Progenitor cell of endocrine pancreas (in vitro differentiated cells): Measurements from ENCODE around the gene POU2F3. TPM values are rescaled to one million over a fixed set of nuclear protein-coding genes. Genes with fewer than 3 reads are reported as not detected.

Experiments
- DNase-seq: peaks from one replicate; pipeline ENCODE4 v3.0.0; 2021; ENCODE audit warnings: low spot score; ENCODE audit not compliant: unreplicated experiment
- H3K27ac Mint-ChIP-seq: 2 replicates; pipeline ENCODE4 v1.8.0; 2021; ENCODE audit warnings: mild to moderate bottlenecking, moderate library complexity, mixed read lengths
- H3K27me3 Mint-ChIP-seq: 2 replicates; pipeline ENCODE4 v1.8.0; 2021; ENCODE audit warnings: mixed read lengths
- H3K36me3 Mint-ChIP-seq: 2 replicates; pipeline ENCODE4 v1.8.0; 2022; ENCODE audit warnings: mixed read lengths; ENCODE audit not compliant: insufficient read depth
- H3K4me1 Mint-ChIP-seq: 2 replicates; pipeline ENCODE4 v1.8.0; 2021; ENCODE audit warnings: low read depth, mixed read lengths
- H3K4me3 Mint-ChIP-seq: 2 replicates; pipeline ENCODE4 v1.8.0; 2021; ENCODE audit warnings: low read depth, mild to moderate bottlenecking, moderate library complexity, mixed read lengths
- H3K9me3 Mint-ChIP-seq: 2 replicates; pipeline ENCODE4 v1.8.0; 2021; ENCODE audit warnings: low read depth, mixed read lengths
- CTCF ChIP-seq: fragments of 200-600 bp; sonication (generic); IDR thresholded peaks from one replicate; pipeline ENCODE4 v1.5.0; 2021; ENCODE audit warnings: antibody characterized with exemption, mild to moderate bottlenecking; ENCODE audit not compliant: unreplicated experiment
- total RNA-seq: library from RNA; stranded (reverse); gene quantifications from 2 replicates; pipeline ENCODE4 v1.2.1, GENCODE V29; 2021

POU2F3 gene
- total RNA-seq, 1 donor from 2014 or later, result not detected

- Mint-ChIP-seq H3K4me3 (no peak overlapping the region), H3K27me3 (no peaks in the 10 kb centered on the region), H3K9me3 (peaks cover 3% of the 10 kb centered on the region), H3K36me3 (peaks cover 3% of the 10 kb centered on the region), H3K4me1 (peaks cover 14% of the 10 kb centered on the region), H3K27ac (peak overlapping the region; percentile 40)
- DNase-seq, result no peak
- TF ChIP-seq CTCF, result no peak
Measured at GRCh38 chr11:120354068-120354467, 114.1 kb downstream of the POU2F3 start.

GRCh38 chr11:120354779-120355178 lies 114.8 kb downstream of the POU2F3 start:
- Mint-ChIP-seq H3K4me1 (peaks cover 14% of the 10 kb centered on the region), H3K9me3 (peaks cover 7% of the 10 kb centered on the region), H3K27ac (peak overlapping the region; percentile 40), H3K4me3 (no peak overlapping the region), H3K27me3 (no peaks in the 10 kb centered on the region), H3K36me3 (peaks cover 4% of the 10 kb centered on the region)
- TF ChIP-seq CTCF, result no peak
- no peak for DNase-seq

GRCh38 chr11:120357620-120358019 lies 117.7 kb downstream of the POU2F3 start:
- TF ChIP-seq CTCF, result no peak
- Mint-ChIP-seq H3K27ac (no peak overlapping the region), H3K36me3 (peaks cover 5% of the 10 kb centered on the region), H3K9me3 (peaks cover 7% of the 10 kb centered on the region), H3K4me1 (peaks cover 10% of the 10 kb centered on the region), H3K4me3 (no peak overlapping the region), H3K27me3 (no peaks in the 10 kb centered on the region)
- DNase-seq, result no peak

- Mint-ChIP-seq H3K36me3 (peaks cover 5% of the 10 kb centered on the region), H3K4me3 (no peak overlapping the region), H3K9me3 (peaks cover 7% of the 10 kb centered on the region), H3K27ac (no peak overlapping the region), H3K27me3 (no peaks in the 10 kb centered on the region), H3K4me1 (peaks cover 3% of the 10 kb centered on the region)
- TF ChIP-seq CTCF, result no peak
- DNase-seq, result no peak
Measured at GRCh38 chr11:120358729-120359128, 118.8 kb downstream of the POU2F3 start.

- H3K4me3 Mint-ChIP-seq, result no peak overlapping the region
- peaks cover 4% of the 10 kb centered on the region for H3K36me3 Mint-ChIP-seq
- DNase-seq, result no peak
- no peak for TF ChIP-seq CTCF
- H3K27ac Mint-ChIP-seq, result no peak overlapping the region
- peaks cover 7% of the 10 kb centered on the region for H3K9me3 Mint-ChIP-seq
- no peaks in the 10 kb centered on the region for H3K4me1 Mint-ChIP-seq
- H3K27me3 Mint-ChIP-seq, result no peaks in the 10 kb centered on the region
Measured at GRCh38 chr11:120363436-120363835, 123.5 kb downstream of the POU2F3 start.
